Endothelial cell of hepatic sinusoid (primary cell): ENCODE measurements around the gene TSPAN31.
"Not testable (repeated sequence)": the region's sequence is repeated elsewhere in the genome, so short reads cannot be mapped to it uniquely, and the experiment has no call there.

Experiments
- in situ Hi-C: cut with HindIII; loops from 2 replicates; pipeline ENCODE4 v1.10.0; 2017; ENCODE audit warnings: low sequenced_read_pairs

TSPAN31 gene

GRCh38 chr12:57765698-57766463 is 21.0 kb downstream of the TSPAN31 start:
- in situ Hi-C loops = no loop called here

- in situ Hi-C loops = no loop called here
Observed at GRCh38 chr12:57766464-57767304, 21.8 kb downstream of the TSPAN31 start, which contains the start of gene CYP27B1. Gene CYP27B1, minus strand, starts transcription at chr12:57767078. Its CDS starts 37 bp downstream, at chr12:57767041.

- in situ Hi-C loops = no loop called here
Observed at GRCh38 chr12:57767305-57767698, 22.5 kb downstream of the TSPAN31 start.

GRCh38 chr12:57767876-57768275 is 23.0 kb downstream of the TSPAN31 start:
- in situ Hi-C loops = no loop called here

GRCh38 chr12:57769594-57769993 is 24.8 kb downstream of the TSPAN31 start:
- in situ Hi-C loops = no loop called here

GRCh38 chr12:57770734-57771133 is 25.9 kb downstream of the TSPAN31 start:
- in situ Hi-C loops = no loop called here

- in situ Hi-C loops = no loop called here
Observed at GRCh38 chr12:57771236-57771872, 26.5 kb downstream of the TSPAN31 start.

- in situ Hi-C loops = no loop called here
Observed at GRCh38 chr12:57771873-57772428, 27.1 kb downstream of the TSPAN31 start, which contains the start of gene METTL1. Gene METTL1, minus strand, starts transcription at chr12:57772105. Its CDS starts 22 bp downstream, at chr12:57772083.

GRCh38 chr12:57772429-57773322 is 27.8 kb downstream of the TSPAN31 start, which contains the start of gene EEF1AKMT3:
Gene EEF1AKMT3, plus strand, starts transcription at chr12:57772614. Its CDS starts 111 bp downstream, at chr12:57772725.
- in situ Hi-C loops = no loop called here

- in situ Hi-C loops = not testable (repeated sequence)
Observed at GRCh38 chr12:57774634-57775033, 29.8 kb downstream of the TSPAN31 start.

- in situ Hi-C loops = no loop called here
Observed at GRCh38 chr12:57775044-57775443, 30.2 kb downstream of the TSPAN31 start.

GRCh38 chr12:57775563-57776246 is 30.9 kb downstream of the TSPAN31 start:
- in situ Hi-C loops = no loop called here

- in situ Hi-C loops = no loop called here
Observed at GRCh38 chr12:57776247-57776587, 31.4 kb downstream of the TSPAN31 start.

- in situ Hi-C loops = no loop called here
Observed at GRCh38 chr12:57777367-57777766, 32.5 kb downstream of the TSPAN31 start.

- in situ Hi-C loops = no loop called here
Observed at GRCh38 chr12:57777911-57778310, 33.1 kb downstream of the TSPAN31 start.

GRCh38 chr12:57779736-57780135 is 34.9 kb downstream of the TSPAN31 start:
- in situ Hi-C loops = no loop called here

GRCh38 chr12:57780284-57780897 is 35.6 kb downstream of the TSPAN31 start:
- in situ Hi-C loops = no loop called here

GRCh38 chr12:57781244-57781643 is 36.4 kb downstream of the TSPAN31 start:
- in situ Hi-C loops = no loop called here

GRCh38 chr12:57781801-57782200 is 37.0 kb downstream of the TSPAN31 start:
- in situ Hi-C loops = no loop called here
